T-helper 1 cell treated with Interleukin-12 subunit alpha and Interleukin-12 subunit beta and Interleukin-4 antibody, amounts not matched to agents 30 μg/mL and 1 μg/mL, for 36 hours (primary cell): Measurements from ENCODE around the gene MROH8.
"Not testable (repeated sequence)": the region's sequence is repeated elsewhere in the genome, so short reads cannot be mapped to it uniquely, and the experiment has no call there.

Experiments
- H3K27ac Mint-ChIP-seq: one replicate; pipeline ENCODE4 v1.8.0; 2021; ENCODE audit warnings: mild to moderate bottlenecking, mixed read lengths
- H3K27me3 Mint-ChIP-seq: one replicate; pipeline ENCODE4 v1.8.0; 2021; ENCODE audit warnings: low read depth, mixed read lengths
- H3K36me3 Mint-ChIP-seq: one replicate; pipeline ENCODE4 v1.8.0; 2021; ENCODE audit warnings: low read depth, mixed read lengths
- H3K4me1 Mint-ChIP-seq: one replicate; pipeline ENCODE4 v1.8.0; 2021; ENCODE audit warnings: low read depth, mixed read lengths
- H3K4me3 Mint-ChIP-seq: one replicate; pipeline ENCODE4 v1.8.0; 2021; ENCODE audit warnings: mild to moderate bottlenecking, moderate library complexity, mixed read lengths
- H3K9me3 Mint-ChIP-seq: one replicate; pipeline ENCODE4 v1.8.0; 2021; ENCODE audit warnings: mixed read lengths

Gene MROH8

DNA sequence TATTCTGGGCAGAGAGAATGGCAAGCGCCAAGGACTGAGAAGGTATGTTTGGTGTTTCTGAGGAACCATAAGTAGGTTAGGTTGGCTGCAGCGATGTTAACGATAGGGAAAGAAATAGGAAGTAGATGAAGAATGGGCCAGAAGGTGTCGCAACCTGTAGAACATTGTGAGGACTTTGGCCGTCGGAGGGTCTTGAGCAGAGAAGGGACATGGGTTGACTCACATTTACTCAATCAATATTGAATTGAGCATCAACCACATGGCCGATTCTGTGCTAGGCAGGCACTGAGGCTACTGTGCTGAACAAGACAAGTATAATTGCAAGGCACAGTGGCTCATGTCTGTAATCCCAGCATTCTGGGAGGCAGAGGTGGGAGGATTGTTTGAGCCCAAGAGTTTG, 27.1 kb downstream of the MROH8 start:
- Mint-ChIP-seq H3K27ac (no peak overlapping the region), H3K36me3 (no peaks in the 10 kb centered on the region), H3K9me3 (no peaks in the 10 kb centered on the region), H3K4me3 (no peak overlapping the region), H3K27me3 (no peaks in the 10 kb centered on the region), H3K4me1 (no peaks in the 10 kb centered on the region)

DNA sequence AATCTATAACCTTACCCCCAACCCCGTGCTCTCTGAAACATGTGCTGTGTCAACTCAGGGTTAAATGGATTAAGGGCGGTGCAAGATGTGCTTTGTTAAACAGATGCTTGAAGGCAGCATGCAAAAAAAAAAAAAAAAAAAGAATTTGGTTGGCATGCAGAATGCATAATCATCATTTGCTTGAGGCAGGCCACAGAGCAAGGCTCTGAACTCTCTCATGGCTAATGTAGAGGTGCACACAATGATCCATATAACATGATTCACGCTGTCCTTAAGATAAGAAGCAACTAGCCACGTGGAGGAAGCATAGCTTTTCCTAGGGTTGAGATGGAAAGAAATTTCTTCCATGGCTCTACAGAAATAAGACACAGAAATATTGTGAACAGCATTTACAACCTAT, 27.8 kb downstream of the MROH8 start:
- Mint-ChIP-seq H3K9me3 (no peaks in the 10 kb centered on the region), H3K36me3 (no peaks in the 10 kb centered on the region), H3K4me1 (no peaks in the 10 kb centered on the region), H3K27ac (no peak overlapping the region), H3K4me3 (no peak overlapping the region), H3K27me3 (no peaks in the 10 kb centered on the region)

DNA sequence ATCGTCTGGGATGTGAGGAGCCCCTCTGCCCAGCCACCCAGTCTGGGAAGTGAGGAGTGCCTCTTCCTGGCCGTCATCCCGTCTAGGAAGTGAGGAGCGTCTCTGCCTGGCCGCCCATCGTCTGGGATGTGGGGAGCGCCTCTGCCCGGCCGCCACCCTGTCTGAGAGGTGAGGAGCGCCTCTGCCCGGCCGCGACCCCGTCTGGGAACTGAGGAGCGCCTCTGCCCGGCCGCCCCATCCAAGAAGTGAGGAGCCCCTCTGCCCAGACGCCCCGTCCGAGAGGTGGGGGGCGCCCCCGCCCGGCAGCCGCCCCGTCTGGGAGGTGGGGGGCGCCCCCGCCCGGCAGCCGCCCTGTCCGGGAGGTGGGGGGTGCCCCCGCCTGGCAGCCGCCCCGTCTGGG, 28.5 kb downstream of the MROH8 start:
- not testable (repeated sequence) for H3K36me3 Mint-ChIP-seq, H3K27ac Mint-ChIP-seq, H3K27me3 Mint-ChIP-seq, H3K9me3 Mint-ChIP-seq, H3K4me1 Mint-ChIP-seq, H3K4me3 Mint-ChIP-seq

DNA sequence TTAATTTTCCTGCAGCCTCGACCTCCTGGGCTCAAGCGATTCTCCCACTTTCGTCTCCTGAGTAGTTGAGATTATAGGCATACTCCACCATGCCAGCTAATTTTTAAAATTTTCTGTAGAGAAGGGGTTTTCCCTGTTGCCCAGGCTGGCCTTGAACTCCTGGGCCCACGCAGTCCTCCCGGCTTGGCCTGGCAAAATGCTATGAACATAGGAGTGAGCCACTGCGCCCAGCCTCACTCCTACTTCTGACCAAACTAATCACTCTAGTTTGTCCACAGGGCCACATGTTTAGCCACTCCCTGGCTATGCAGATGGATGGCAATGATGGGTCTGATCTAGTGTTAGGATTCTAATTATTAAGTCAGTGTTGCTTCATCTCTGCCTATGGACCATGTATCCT, 32.1 kb downstream of the MROH8 start:
- Mint-ChIP-seq H3K4me3 (no peak overlapping the region), H3K27ac (no peak overlapping the region), H3K9me3 (no peaks in the 10 kb centered on the region), H3K4me1 (no peaks in the 10 kb centered on the region), H3K36me3 (no peaks in the 10 kb centered on the region), H3K27me3 (no peaks in the 10 kb centered on the region)

DNA sequence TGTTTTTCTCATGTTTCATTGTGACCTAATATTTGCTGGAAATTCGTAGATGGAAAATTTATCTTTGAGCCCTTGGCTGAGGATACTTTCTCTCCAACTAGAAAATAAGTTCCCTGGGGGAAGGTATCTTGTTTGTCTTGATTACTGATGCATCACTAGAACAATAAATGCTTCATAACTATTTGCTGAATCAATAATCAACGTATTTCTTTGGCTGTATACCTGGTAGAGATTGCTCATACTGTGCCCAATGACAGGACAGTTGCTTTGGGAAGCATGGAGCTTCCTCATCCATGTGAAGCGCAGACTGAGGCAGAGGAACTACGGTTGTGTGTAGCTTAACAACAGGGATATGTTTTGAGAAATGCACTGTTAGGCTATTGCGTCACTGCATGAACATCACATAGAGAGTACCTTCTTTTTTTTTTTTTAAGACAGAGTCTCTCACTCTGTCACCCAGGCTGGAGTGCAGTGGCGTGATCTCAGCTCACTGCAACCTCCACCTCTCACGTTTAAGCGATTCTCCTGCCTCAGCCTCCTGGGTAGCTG, 34.4 kb downstream of the MROH8 start:
- Mint-ChIP-seq H3K4me1 (no peaks in the 10 kb centered on the region), H3K27ac (no peak overlapping the region), H3K36me3 (no peaks in the 10 kb centered on the region), H3K27me3 (no peaks in the 10 kb centered on the region), H3K4me3 (no peak overlapping the region), H3K9me3 (no peaks in the 10 kb centered on the region)

GRCh38 chr20:37142708-37143107, 36.6 kb downstream of the MROH8 start:
- no peaks in the 10 kb centered on the region for H3K36me3 Mint-ChIP-seq
- H3K4me1 Mint-ChIP-seq = no peaks in the 10 kb centered on the region
- no peak overlapping the region for H3K27ac Mint-ChIP-seq
- H3K4me3 Mint-ChIP-seq = no peak overlapping the region
- H3K9me3 Mint-ChIP-seq = no peaks in the 10 kb centered on the region
- peaks cover 4% of the 10 kb centered on the region for H3K27me3 Mint-ChIP-seq

DNA sequence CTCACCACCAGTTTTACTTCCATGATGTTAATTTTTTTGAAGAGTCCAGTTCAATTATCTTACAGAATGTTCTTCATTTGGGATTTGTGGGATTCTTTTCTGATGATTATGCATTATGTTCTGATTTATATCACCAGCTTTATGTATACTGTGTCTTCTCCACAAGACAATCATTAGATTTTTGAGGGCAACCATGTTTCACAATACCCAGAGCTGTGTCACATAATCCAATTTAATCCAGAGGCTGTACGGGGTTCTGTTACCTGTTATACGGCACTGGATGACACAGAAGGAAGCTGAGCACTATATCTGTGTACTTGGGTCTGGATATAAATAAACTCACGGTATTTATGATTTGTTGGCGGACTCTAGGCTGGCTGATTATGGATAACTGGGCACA, 41.8 kb downstream of the MROH8 start:
- no peak overlapping the region for H3K27ac Mint-ChIP-seq
- H3K36me3 Mint-ChIP-seq = no peaks in the 10 kb centered on the region
- no peaks in the 10 kb centered on the region for H3K4me1 Mint-ChIP-seq
- H3K4me3 Mint-ChIP-seq = no peak overlapping the region
- H3K9me3 Mint-ChIP-seq = no peaks in the 10 kb centered on the region
- peaks cover 4% of the 10 kb centered on the region for H3K27me3 Mint-ChIP-seq

- no peaks in the 10 kb centered on the region for H3K36me3 Mint-ChIP-seq
- H3K4me3 Mint-ChIP-seq = no peak overlapping the region
These were observed 45.4 kb downstream of the MROH8 start for GRCh38 chr20:37133952-37134351.

GRCh38 chr20:37131486-37131885, 47.9 kb downstream of the MROH8 start:
- Mint-ChIP-seq H3K4me1 (peaks cover 1% of the 10 kb centered on the region), H3K9me3 (no peaks in the 10 kb centered on the region), H3K36me3 (no peaks in the 10 kb centered on the region), H3K27me3 (peaks cover 8% of the 10 kb centered on the region), H3K4me3 (no peak overlapping the region), H3K27ac (no peak overlapping the region)

More at GRCh38 chr20:37133952-37134351, 45.4 kb downstream of the MROH8 start:
- Mint-ChIP-seq H3K27ac (no peak overlapping the region), H3K27me3 (peaks cover 8% of the 10 kb centered on the region), H3K4me1 (peaks cover 1% of the 10 kb centered on the region), H3K9me3 (no peaks in the 10 kb centered on the region)

DNA sequence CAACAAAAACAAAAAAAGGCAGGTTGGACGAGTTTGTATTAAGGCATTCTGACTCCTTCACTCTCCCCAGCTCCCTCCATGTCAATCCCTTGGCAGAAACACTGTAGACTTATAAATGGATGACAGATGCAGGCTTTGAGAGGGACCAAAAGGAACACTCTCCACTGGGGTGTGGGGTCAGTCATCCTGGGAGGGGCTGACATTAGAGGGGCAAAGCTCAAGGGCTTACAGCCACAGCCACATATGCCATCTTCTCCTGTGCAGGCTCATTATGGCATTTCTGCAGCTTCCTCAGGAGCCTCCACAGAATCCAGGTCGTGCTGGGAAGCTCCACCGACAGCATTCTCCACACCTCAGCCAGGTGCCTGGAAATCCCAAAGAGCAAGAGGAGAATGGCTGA, 50.5 kb downstream of the MROH8 start:
- Mint-ChIP-seq H3K9me3 (no peaks in the 10 kb centered on the region), H3K27ac (no peak overlapping the region), H3K4me1 (peaks cover 1% of the 10 kb centered on the region), H3K4me3 (no peak overlapping the region), H3K36me3 (no peaks in the 10 kb centered on the region), H3K27me3 (peaks cover 8% of the 10 kb centered on the region)

- H3K36me3 Mint-ChIP-seq, H3K9me3 Mint-ChIP-seq, H3K4me3 Mint-ChIP-seq, H3K4me1 Mint-ChIP-seq, H3K27me3 Mint-ChIP-seq, H3K27ac Mint-ChIP-seq: not testable (repeated sequence)
These were observed 53.1 kb downstream of the MROH8 start for GRCh38 chr20:37126290-37126689.

DNA sequence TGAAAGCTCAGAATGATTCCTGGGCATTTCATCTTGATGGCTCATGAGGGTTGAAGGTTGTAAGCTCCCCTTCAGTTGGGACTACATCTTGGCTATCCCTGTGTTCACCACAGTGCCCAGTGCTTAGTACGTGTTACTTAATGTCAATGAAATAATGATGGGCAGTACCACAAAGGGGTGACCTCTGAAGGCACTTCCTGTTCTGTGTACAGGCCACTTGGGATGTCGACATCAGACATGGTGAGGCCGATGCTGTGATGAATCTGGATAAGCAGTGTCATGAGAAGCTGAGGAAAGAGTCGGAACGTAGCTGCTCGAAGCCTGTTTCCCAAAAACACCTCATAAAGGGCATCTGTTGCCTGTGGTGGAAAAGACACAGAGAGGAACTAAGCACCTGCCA, 55.9 kb downstream of the MROH8 start:
- no peak overlapping the region for H3K27ac Mint-ChIP-seq
- H3K4me3 Mint-ChIP-seq = no peak overlapping the region
- H3K36me3 Mint-ChIP-seq = no peaks in the 10 kb centered on the region
- H3K9me3 Mint-ChIP-seq = no peaks in the 10 kb centered on the region
- H3K27me3 Mint-ChIP-seq = no peaks in the 10 kb centered on the region
- no peaks in the 10 kb centered on the region for H3K4me1 Mint-ChIP-seq

DNA sequence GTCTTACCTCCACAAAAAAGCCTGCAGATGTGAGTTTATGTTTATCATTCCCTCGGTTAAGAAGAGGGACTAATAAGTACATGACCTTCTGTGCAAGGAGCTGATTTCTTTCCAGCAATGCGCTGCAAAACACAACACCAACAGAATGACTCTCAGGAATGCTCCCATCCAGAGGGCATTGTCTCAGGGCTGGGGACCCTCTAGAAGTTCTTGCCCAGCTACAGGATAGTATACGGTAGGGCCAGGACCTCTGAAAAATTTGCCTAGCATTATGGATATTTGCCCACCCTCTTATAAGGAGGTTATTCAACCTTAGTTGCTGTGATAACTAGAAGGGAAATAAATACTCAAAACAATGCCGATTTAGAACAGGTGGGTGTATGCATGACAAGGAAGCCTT, 58.9 kb downstream of the MROH8 start:
- no peak overlapping the region for H3K27ac Mint-ChIP-seq
- no peaks in the 10 kb centered on the region for H3K36me3 Mint-ChIP-seq
- no peaks in the 10 kb centered on the region for H3K4me1 Mint-ChIP-seq
- H3K27me3 Mint-ChIP-seq = no peaks in the 10 kb centered on the region
- H3K9me3 Mint-ChIP-seq = no peaks in the 10 kb centered on the region
- no peak overlapping the region for H3K4me3 Mint-ChIP-seq

DNA sequence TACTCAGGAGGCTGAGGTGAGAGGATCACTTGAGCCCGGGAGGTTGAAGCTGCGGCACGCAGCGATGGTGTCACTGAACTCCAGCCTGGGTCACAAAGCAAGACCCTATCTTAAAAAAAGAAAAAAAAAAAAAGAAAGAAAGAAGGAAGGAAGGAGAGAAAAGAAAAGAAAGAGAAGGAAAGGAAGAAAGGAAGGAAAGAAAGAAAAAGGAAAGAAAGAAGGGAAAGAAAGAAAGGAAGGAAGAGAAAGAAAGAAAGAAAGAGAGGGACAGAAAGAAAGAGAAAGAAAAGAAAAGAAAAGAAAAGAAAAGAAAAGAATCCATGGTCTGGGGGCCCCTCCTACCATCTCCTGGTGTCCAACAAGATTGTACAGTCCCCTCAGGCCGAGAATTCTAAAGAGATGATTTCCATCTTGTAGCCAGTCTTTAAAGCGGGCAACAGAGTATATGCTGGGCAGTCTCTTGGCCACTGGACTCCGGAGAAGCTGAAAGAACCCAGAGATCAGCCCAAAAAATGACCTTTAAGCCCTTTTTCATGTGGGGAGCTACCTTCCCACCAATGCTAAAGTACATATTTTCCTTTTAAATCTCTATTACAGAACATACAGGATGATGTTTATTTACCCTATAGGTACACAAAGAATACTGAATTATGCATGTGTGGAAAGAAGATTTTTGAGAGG, 59.9 kb downstream of the MROH8 start:
- Mint-ChIP-seq H3K4me1 (no peaks in the 10 kb centered on the region), H3K9me3 (no peaks in the 10 kb centered on the region), H3K36me3 (no peaks in the 10 kb centered on the region), H3K4me3 (no peak overlapping the region), H3K27ac (no peak overlapping the region), H3K27me3 (peaks cover 8% of the 10 kb centered on the region)

DNA sequence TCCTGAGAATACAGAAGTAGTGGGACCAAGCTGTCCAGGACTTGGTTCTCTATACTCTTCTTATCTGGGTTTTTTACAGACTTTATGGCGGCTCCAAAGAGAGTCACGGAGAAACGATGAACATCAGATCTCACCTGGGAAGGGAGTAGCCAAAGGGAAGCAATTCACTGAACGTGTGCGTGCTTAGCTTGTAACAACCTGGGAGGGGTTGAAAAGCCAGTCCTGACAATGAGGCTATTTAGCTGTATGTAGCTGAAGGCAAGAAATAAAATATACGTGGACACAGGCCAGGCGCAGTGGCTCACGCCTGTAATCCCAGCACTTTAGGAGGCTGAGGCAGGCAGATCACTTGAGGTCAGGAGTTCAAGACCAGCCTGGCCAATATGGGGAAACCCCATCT, 65.3 kb downstream of the MROH8 start:
- no peaks in the 10 kb centered on the region for H3K4me1 Mint-ChIP-seq
- H3K9me3 Mint-ChIP-seq = no peaks in the 10 kb centered on the region
- H3K27me3 Mint-ChIP-seq = peaks cover 9% of the 10 kb centered on the region
- H3K36me3 Mint-ChIP-seq = no peaks in the 10 kb centered on the region
- H3K27ac Mint-ChIP-seq = no peak overlapping the region
- H3K4me3 Mint-ChIP-seq = no peak overlapping the region
